ENCODE measurements around the gene CARHSP1. TPM values are rescaled to one million over a fixed set of nuclear protein-coding genes. Genes with fewer than 3 reads are reported as not detected.
"Not testable (repeated sequence)": the region's sequence is repeated elsewhere in the genome, so short reads cannot be mapped to it uniquely, and the experiment has no call there.

Gene CARHSP1
- total and polyA plus RNA-seq, 9 donors, result 53.2 to 102 (median 81.7) TPM

DNA sequence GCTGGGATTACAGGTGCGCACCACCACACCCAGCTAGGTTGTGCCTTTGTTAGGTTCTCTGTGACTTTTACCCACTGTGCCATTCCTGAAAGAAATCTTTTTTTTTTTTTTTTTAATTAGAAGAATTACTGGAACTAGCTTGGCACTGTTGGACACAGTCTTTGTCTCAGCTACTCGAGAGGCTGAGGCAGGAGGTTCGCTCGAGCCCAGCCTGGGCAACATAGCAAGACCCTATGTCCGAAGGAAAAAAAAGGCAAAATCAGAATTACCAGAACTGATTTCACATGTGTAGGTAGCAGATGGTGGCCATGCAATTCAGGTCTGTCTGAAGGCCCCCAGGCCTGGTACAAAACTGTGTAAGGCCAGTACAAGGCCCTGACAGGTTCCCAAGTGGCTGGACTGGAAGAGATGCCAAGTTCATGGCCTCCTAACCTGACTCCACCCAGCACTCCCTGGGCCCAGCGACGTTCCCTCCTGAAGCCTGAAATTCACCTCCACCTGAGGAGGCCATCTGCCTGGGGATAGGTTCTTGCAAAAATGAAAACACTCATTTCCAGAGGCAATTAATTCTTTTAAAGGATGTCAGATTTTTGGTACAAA is 23.0 kb downstream of the CARHSP1 start:
- intact Hi-C loops (cut with DNase I), result no loop called here
- WGBS, 3 donors, result 89 to 95% (median 94%) methylated on average over 7 of the region's 7 CpGs
- no peak for DNase-seq
- TF ChIP-seq EP300 (IDR thresholded peaks at IDR 0.05) (no peak), POLR2A (IDR thresholded peaks at IDR 0.05) (no peak)
- TF ChIP-seq, protein P1, sequence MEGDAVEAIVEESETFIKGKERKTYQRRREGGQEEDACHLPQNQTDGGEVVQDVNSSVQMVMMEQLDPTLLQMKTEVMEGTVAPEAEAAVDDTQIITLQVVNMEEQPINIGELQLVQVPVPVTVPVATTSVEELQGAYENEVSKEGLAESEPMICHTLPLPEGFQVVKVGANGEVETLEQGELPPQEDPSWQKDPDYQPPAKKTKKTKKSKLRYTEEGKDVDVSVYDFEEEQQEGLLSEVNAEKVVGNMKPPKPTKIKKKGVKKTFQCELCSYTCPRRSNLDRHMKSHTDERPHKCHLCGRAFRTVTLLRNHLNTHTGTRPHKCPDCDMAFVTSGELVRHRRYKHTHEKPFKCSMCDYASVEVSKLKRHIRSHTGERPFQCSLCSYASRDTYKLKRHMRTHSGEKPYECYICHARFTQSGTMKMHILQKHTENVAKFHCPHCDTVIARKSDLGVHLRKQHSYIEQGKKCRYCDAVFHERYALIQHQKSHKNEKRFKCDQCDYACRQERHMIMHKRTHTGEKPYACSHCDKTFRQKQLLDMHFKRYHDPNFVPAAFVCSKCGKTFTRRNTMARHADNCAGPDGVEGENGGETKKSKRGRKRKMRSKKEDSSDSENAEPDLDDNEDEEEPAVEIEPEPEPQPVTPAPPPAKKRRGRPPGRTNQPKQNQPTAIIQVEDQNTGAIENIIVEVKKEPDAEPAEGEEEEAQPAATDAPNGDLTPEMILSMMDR (IDR thresholded peaks at IDR 0.05), result no peak
- H3K4me1 ChIP-seq (ENCODE audit: insufficient read depth), result peaks cover 5% of the 10 kb centered on the region
- no peaks in the 10 kb centered on the region for H3K9me3 ChIP-seq
- H3K4me3 ChIP-seq, result no peak overlapping the region
- no peaks in the 10 kb centered on the region for H3K36me3 ChIP-seq
- H3K27me3 ChIP-seq, result no peaks in the 10 kb centered on the region
- no peak overlapping the region for H3K27ac ChIP-seq

DNA sequence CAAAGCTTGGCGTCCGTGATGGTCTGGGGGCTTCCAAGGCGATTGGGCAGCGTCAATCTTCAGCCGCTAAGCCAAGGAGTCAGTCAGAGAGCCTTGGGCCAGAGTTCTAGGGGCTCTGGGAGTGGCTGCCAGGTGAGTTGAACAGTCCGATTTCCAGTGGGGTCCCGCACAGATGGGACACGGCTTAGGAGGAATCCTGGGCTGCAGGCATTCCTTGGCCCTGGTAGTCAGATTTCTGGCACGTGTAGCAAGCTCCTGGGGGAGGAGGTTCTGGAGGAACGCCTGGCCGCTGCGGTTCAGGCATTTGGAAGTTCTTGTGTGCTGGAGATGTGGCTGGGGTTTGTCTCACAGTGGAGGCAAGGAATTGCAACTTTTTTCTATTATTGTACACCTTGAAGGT is 25.5 kb downstream of the CARHSP1 start:
- DNase-seq; H3K4me1 ChIP-seq (ENCODE audit: insufficient read depth); H3K27ac ChIP-seq; H3K36me3 ChIP-seq; H3K4me3 ChIP-seq; H3K27me3 ChIP-seq; intact Hi-C loops (cut with DNase I); H3K9me3 ChIP-seq: not testable (repeated sequence)
- 39 to 84% (median 46%) methylated on average over 5 to 12 of the region's 12 CpGs for WGBS, 3 donors

DNA sequence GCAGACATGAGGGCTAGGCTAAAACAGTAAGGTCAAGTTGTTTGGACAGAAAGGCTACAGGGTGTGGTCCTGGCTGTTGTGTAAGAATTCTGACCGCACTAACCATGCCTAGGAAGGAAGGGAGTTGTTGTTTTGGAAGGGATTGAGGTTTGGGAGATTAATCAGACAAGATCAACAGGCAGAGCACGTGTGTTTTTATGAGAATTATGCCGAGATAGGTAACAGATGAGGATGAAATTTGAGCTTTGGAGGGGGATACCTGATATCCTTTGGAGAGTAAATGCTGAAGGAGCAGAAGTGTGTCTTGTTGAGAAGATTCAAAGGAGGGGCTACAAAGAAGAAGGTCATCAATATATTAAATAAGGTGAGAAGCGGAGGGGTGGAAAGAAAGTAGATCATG is 26.8 kb downstream of the CARHSP1 start:
- H3K4me1 ChIP-seq (ENCODE audit: insufficient read depth); H3K9me3 ChIP-seq; H3K27me3 ChIP-seq; H3K27ac ChIP-seq; intact Hi-C loops (cut with DNase I); DNase-seq; H3K4me3 ChIP-seq; H3K36me3 ChIP-seq: not testable (repeated sequence)
- 46 to 57% (median 46%) methylated on average over 4 of the region's 4 CpGs for WGBS, 3 donors

DNA sequence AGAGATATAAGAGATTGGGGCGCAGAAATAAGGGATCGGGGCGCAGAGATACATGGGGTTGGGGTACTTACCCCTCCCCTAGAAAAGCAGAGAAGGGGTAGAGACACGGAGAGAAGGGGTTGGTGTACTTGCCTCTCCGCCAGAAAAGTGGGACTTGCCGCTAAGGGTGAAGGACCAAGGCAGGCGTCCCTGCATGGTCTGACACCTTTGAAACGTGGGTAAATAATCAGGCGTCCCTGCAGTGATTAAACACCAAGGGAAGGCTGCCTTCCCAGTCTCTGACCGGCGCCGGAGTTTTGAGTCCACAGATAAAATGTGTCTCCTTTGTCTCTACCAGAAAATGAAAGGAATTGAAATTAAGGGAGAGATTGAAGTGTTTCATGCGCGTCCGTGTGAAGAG is 31.2 kb downstream of the CARHSP1 start:
- H3K9me3 ChIP-seq; H3K4me3 ChIP-seq; H3K4me1 ChIP-seq (ENCODE audit: insufficient read depth); DNase-seq; H3K27me3 ChIP-seq; H3K36me3 ChIP-seq; intact Hi-C loops (cut with DNase I); H3K27ac ChIP-seq: not testable (repeated sequence)
- WGBS, 3 donors, result 88 to 90% (median 89%) methylated on average over 15 of the region's 15 CpGs

DNA sequence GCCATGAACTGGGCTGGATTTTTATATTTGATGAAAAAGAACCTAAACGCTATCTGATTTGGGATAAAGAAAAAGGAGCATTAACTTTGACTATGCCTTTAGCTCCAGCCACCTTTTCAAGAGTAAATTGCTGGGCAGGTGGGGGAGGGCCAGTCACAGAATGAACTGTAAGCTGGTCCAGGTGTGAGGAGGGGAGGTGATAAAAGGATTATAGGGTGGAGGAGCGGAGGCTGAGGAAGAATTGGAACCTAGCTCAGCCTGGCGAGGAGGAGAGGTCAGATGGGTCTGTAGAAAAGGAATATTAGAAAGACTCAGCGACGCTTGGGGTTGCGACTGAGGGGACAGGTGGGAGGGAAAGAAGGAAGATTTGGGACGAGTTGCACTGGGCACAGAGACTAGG is 32.0 kb downstream of the CARHSP1 start:
- intact Hi-C loops (cut with DNase I); H3K27ac ChIP-seq; H3K4me1 ChIP-seq (ENCODE audit: insufficient read depth); H3K4me3 ChIP-seq; DNase-seq; H3K27me3 ChIP-seq; H3K9me3 ChIP-seq; H3K36me3 ChIP-seq: not testable (repeated sequence)
- 86 to 96% (median 86%) methylated on average over 7 of the region's 7 CpGs for WGBS, 3 donors

DNA sequence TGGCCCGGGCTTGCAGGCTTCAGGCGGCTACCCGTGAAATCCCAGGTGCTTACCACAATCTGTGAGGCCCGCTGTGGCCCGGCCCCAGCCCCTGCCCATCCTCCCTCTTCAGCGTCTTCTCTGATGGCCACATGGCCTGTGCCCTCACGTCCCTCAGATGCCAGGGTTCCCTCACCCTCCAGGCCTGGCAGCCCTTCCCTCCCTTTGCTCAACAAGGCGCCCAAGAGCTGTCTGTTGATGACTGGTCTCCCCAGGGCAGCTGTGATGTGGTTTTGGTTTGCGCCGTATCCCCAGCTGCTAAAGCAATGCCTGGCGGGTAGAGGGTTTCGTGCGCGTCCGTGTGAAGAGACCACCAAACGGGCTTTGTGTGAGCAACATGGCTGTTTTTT is 36.1 kb downstream of the CARHSP1 start:
- Histone ChIP-seq H3K4me3 (no peak overlapping the region), H3K9me3 (no peaks in the 10 kb centered on the region), H3K4me1 (ENCODE audit: insufficient read depth) (no peaks in the 10 kb centered on the region), H3K27ac (no peak overlapping the region), H3K27me3 (no peaks in the 10 kb centered on the region), H3K36me3 (no peaks in the 10 kb centered on the region)
- intact Hi-C loops (cut with DNase I), result no loop called here
- no peak for TF ChIP-seq POLR2A (IDR thresholded peaks at IDR 0.05)
- TF ChIP-seq, protein P1 (IDR thresholded peaks at IDR 0.05), result no peak
- 78 to 89% (median 79%) methylated on average over 16 of the region's 16 CpGs for WGBS, 3 donors
- no peak for DNase-seq
